MM.1S (cell line): Measurements from ENCODE around the gene PLEKHG5.

Experiments used
- DNase-seq: peaks from one replicate; pipeline ENCODE4 v3.0.0-alpha.2; 2015
- H2AFZ ChIP-seq: fragments of 300-600 bp; sonication (generic); 2 replicates; pipeline ENCODE4 v1.6.0; 2016; ENCODE audit warnings: antibody characterized with exemption, low read length
- H3F3A ChIP-seq: fragments of 300-600 bp; sonication (generic); 2 replicates; pipeline ENCODE4 v1.6.1; 2016; ENCODE audit warnings: mild to moderate bottlenecking, antibody characterized with exemption, low read length, moderate library complexity, mixed read lengths; ENCODE audit not compliant: insufficient read depth
- H3K27ac ChIP-seq: fragments of 300-600 bp; sonication (generic); 2 replicates; pipeline ENCODE4 v1.5.1; 2016; ENCODE audit warnings: mild to moderate bottlenecking, low read length
- H3K27me3 ChIP-seq: fragments of 300-600 bp; sonication (generic); replicated peaks from 2 replicates; pipeline ENCODE4 v1.6.0; 2016; ENCODE audit warnings: low read length; ENCODE audit not compliant: insufficient read depth
- H3K36me3 ChIP-seq: fragments of 300-600 bp; sonication (generic); replicated peaks from 2 replicates; pipeline ENCODE4 v1.6.1; 2016; ENCODE audit warnings: mild to moderate bottlenecking, low read length, mixed read lengths; ENCODE audit not compliant: insufficient read depth
- H3K4me1 ChIP-seq: fragments of 300-600 bp; sonication (generic); 2 replicates; pipeline ENCODE4 v1.6.1; 2016; ENCODE audit warnings: low read length, mixed read lengths
- H3K4me2 ChIP-seq: fragments of 300-600 bp; sonication (generic); 2 replicates; pipeline ENCODE4 v1.6.0; 2016; ENCODE audit warnings: low read depth, low read length
- H3K4me3 ChIP-seq: fragments of 300-600 bp; sonication (generic); 2 replicates; pipeline ENCODE4 v1.5.1; 2016; ENCODE audit warnings: low read length, mixed read lengths
- H3K79me2 ChIP-seq: fragments of 300-600 bp; sonication (generic); 2 replicates; pipeline ENCODE4 v1.6.1; 2016; ENCODE audit warnings: mixed run types, low read length, mixed read lengths
- H3K9ac ChIP-seq: fragments of 300-600 bp; sonication (generic); 2 replicates; pipeline ENCODE4 v1.6.1; 2016; ENCODE audit warnings: low read length, mixed read lengths
- H3K9me2 ChIP-seq: fragments of 300-600 bp; sonication (generic); replicated peaks from 2 replicates; pipeline ENCODE4 v1.6.1; 2016; ENCODE audit warnings: mild to moderate bottlenecking, low read length, mixed read lengths; ENCODE audit not compliant: insufficient read depth
- H3K9me3 ChIP-seq: fragments of 300-600 bp; sonication (generic); replicated peaks from 2 replicates; pipeline ENCODE4 v1.6.1; 2016; ENCODE audit warnings: mild to moderate bottlenecking, low read length, mixed read lengths; ENCODE audit not compliant: insufficient read depth
- H4K20me1 ChIP-seq: fragments of 300-600 bp; sonication (generic); 2 replicates; pipeline ENCODE4 v1.6.1; 2016; ENCODE audit warnings: mild to moderate bottlenecking, low read length, moderate library complexity, mixed read lengths; ENCODE audit not compliant: insufficient read depth
- CTCF ChIP-seq: fragments of 300-600 bp; sonication (generic); IDR thresholded peaks from 2 replicates; pipeline ENCODE4 v1.5.1; 2016; ENCODE audit warnings: antibody characterized with exemption, low read length, mixed read lengths
- EZH2 ChIP-seq: fragments of 300-600 bp; sonication (generic); optimal IDR thresholded peaks from 2 replicates; pipeline ENCODE3; 2017; ENCODE audit warnings: low read depth, mild to moderate bottlenecking, antibody characterized with exemption, low read length, mixed read lengths
- EZH2phosphoT487 ChIP-seq: fragments of 300-600 bp; sonication (generic); IDR thresholded peaks from 2 replicates; pipeline ENCODE4 v1.6.1; 2018; ENCODE audit warnings: antibody characterized with exemption, low read length

Gene PLEKHG5

DNA sequence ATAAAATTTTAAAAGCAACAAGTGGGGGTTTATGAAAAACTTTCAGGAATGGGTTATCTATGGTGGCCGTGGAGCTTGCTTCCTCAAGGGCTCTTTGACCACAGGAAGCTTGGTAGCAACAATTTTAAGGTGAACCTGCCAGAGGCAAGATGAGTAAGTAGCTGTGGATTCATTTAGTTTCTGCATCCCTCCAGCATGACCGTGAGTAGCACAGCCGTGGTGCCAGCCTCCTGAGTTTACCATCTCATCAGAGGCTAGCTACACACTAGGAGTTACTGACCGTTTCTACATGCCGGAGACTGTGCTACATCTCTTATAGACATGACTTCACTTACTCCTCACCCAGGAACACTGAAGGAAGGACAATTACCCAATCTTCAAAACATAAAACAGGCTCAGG, 30.1 kb upstream of the PLEKHG5 start:
- TF ChIP-seq EZH2 (no peak), CTCF (no peak), EZH2phosphoT487 (no peak)
- Histone ChIP-seq H4K20me1 (no peaks in the 10 kb centered on the region), H3K79me2 (no peaks in the 10 kb centered on the region), H3K27ac (no peak overlapping the region), H3K36me3 (no peaks in the 10 kb centered on the region), H3K27me3 (no peaks in the 10 kb centered on the region), H3F3A (0 out of 2 replicates have a peak, but pooled peaks cover 3% of the 10 kb centered on the region), H3K9ac (no peak overlapping the region), H2AFZ (no peak overlapping the region), H3K4me2 (no peak overlapping the region), H3K4me3 (no peak overlapping the region), H3K4me1 (no peaks in the 10 kb centered on the region), H3K9me2 (no peaks in the 10 kb centered on the region), H3K9me3 (no peaks in the 10 kb centered on the region)
- no peak for DNase-seq

DNA sequence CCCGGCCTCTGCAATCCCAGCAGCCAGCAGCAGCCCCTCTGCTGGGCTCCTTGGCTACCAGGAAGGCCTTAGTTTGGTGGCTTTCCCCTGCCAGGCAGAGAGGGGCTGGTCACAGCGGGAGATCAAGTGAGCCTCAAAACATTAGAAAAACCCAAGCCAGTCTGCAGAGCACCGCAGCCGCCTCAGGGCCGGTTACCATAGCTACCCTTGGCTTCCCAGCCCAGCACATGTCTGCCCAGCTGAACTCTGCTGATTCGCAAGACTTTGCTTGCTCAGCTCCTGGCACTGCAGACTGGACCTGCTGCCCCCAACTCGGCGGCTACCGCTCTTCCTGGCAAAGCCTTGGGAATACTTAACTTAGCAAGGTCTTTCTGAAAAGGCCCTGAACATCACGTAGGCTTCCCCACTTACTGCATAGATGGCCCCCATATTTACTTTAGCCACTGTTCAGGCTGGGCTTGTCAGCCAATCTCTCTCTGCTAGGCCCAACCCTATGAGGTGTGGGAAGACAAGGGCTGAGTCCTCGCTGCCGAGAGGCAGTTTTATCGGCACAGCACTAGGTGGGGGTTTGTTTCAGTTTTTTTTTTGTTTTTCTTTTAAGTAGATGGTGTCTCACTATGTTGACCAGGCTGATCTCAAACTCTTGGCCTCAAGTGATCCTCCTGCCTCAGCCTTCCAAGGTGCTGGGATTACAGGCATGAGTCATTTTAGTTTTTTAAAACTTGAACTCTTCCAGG, 28.6 kb upstream of the PLEKHG5 start:
- Histone ChIP-seq H3K4me2 (no peak overlapping the region), H3K9ac (no peak overlapping the region), H2AFZ (no peak overlapping the region), H4K20me1 (no peaks in the 10 kb centered on the region), H3K27ac (no peak overlapping the region), H3K79me2 (no peaks in the 10 kb centered on the region), H3K4me1 (no peaks in the 10 kb centered on the region), H3K9me2 (no peaks in the 10 kb centered on the region), H3F3A (0 out of 2 replicates have a peak, but pooled peaks cover 3% of the 10 kb centered on the region), H3K9me3 (no peaks in the 10 kb centered on the region), H3K27me3 (no peaks in the 10 kb centered on the region), H3K36me3 (no peaks in the 10 kb centered on the region), H3K4me3 (no peak overlapping the region)
- no peak for DNase-seq
- TF ChIP-seq EZH2 (no peak), EZH2phosphoT487 (no peak), CTCF (no peak)

- no peak overlapping the region for H3K9ac ChIP-seq
- H4K20me1 ChIP-seq = no peaks in the 10 kb centered on the region
- H3K9me3 ChIP-seq = no peaks in the 10 kb centered on the region
- H3K79me2 ChIP-seq = no peaks in the 10 kb centered on the region
- H3K27ac ChIP-seq = no peak overlapping the region
- no peak overlapping the region for H3K4me3 ChIP-seq
- H3F3A ChIP-seq = 0 out of 2 replicates have a peak, but pooled peaks cover 3% of the 10 kb centered on the region
- H3K9me2 ChIP-seq = no peaks in the 10 kb centered on the region
- no peak for TF ChIP-seq EZH2phosphoT487
- TF ChIP-seq EZH2 = no peak
- no peak overlapping the region for H3K4me2 ChIP-seq
- no peak for DNase-seq
- no peak overlapping the region for H2AFZ ChIP-seq
- no peaks in the 10 kb centered on the region for H3K27me3 ChIP-seq
- no peaks in the 10 kb centered on the region for H3K36me3 ChIP-seq
- no peaks in the 10 kb centered on the region for H3K4me1 ChIP-seq
Observed at GRCh38 chr1:6519491-6519934, 28.0 kb upstream of the PLEKHG5 start.

DNA sequence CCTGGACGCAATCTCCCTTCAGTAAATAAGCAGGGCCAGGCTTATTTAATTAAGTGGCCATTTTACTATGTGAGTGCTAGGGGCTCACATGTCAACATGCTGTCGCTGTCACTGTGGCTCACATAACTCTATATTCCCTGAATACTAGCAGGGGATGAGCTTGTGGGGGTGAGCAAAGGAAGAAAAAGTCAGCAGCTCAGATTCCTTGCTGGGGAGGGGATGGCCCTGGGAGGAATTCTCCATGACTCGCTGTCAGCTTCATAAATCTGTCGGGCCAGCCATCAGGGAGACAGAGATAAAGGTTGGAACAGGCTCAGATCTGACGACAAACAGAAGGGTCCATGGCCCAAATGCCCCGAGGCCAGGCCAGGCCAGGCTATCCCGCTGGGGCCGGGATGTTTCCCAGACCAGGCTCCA, 26.0 kb upstream of the PLEKHG5 start:
- TF ChIP-seq EZH2 (no peak), CTCF (no peak), EZH2phosphoT487 (no peak)

More for the DNA sequence above, 26.0 kb upstream of the PLEKHG5 start:
- no peaks in the 10 kb centered on the region for H3K9me2 ChIP-seq
- H3K36me3 ChIP-seq = no peaks in the 10 kb centered on the region
- no peaks in the 10 kb centered on the region for H3K9me3 ChIP-seq
- DNase-seq = no peak
- 0 out of 2 replicates have a peak, but pooled peaks cover 3% of the 10 kb centered on the region for H3F3A ChIP-seq
- H3K79me2 ChIP-seq = no peaks in the 10 kb centered on the region
- no peaks in the 10 kb centered on the region for H3K27me3 ChIP-seq
- H3K4me2 ChIP-seq = no peak overlapping the region
- H3K4me3 ChIP-seq = no peak overlapping the region
- H4K20me1 ChIP-seq = no peaks in the 10 kb centered on the region
- H3K4me1 ChIP-seq = peaks cover 4% of the 10 kb centered on the region; the same call in 1 of the 2 replicates
- no peak overlapping the region for H2AFZ ChIP-seq
- H3K27ac ChIP-seq = no peak overlapping the region
- H3K9ac ChIP-seq = no peak overlapping the region
